Astrocyte of the cerebellum (primary cell): ENCODE measurements around the gene METTL1.

Experiments used
- DNase-seq: peaks from one replicate; pipeline ENCODE4 v3.0.0-alpha.2; 2011; ENCODE audit warnings: low read depth
- H3K4me3 ChIP-seq: 2 replicates; pipeline ENCODE4 v1.5.1; 2011; ENCODE audit warnings: mild to moderate bottlenecking, low read depth, low read length, moderate library complexity
- CTCF ChIP-seq: IDR thresholded peaks from 2 replicates; pipeline ENCODE4 v1.5.1; 2012; ENCODE audit warnings: low read length, low read depth, moderate library complexity, mild to moderate bottlenecking; ENCODE audit errors: missing control alignments
- in situ Hi-C: cut with HindIII; loops from 2 replicates; pipeline ENCODE4 v1.10.0; 2017; ENCODE audit warnings: low sequenced_read_pairs

The METTL1 gene

GRCh38 chr12:57744777-57745484, 27.0 kb downstream of the METTL1 start, which contains the start of gene TSPAN31:
Gene TSPAN31 (plus strand): TSS chr12:57745039. CDS start chr12:57745155, 116 bp downstream.
- H3K4me3 ChIP-seq: peak within 1 kb of the TSS; percentile 96
- no peak for TF ChIP-seq CTCF
- in situ Hi-C loops: no loop called here
- peak; percentile 97 for DNase-seq

GRCh38 chr12:57744194-57744776, 27.6 kb downstream of the METTL1 start:
- H3K4me3 ChIP-seq: peak overlapping the region; percentile 96
- TF ChIP-seq CTCF: no peak
- no peak for DNase-seq
- in situ Hi-C loops: no loop called here

- H3K4me3 ChIP-seq: no peak overlapping the region
- in situ Hi-C loops: no loop called here
- no peak for DNase-seq
- TF ChIP-seq CTCF: no peak
Measured at GRCh38 chr12:57743769-57744168, 28.1 kb downstream of the METTL1 start.

- no peak overlapping the region for H3K4me3 ChIP-seq
- in situ Hi-C loops: no loop called here
- DNase-seq: no peak
Measured at GRCh38 chr12:57741844-57742738, 29.8 kb downstream of the METTL1 start.

GRCh38 chr12:57741413-57741789, 30.5 kb downstream of the METTL1 start:
- no peak overlapping the region for H3K4me3 ChIP-seq
- no peak for DNase-seq
- TF ChIP-seq CTCF: no peak
- in situ Hi-C loops: no loop called here

More at GRCh38 chr12:57741844-57742738, 29.8 kb downstream of the METTL1 start:
- no peak for TF ChIP-seq CTCF

GRCh38 chr12:57740656-57741412, 31.1 kb downstream of the METTL1 start:
- DNase-seq: no peak
- H3K4me3 ChIP-seq: no peak overlapping the region
- in situ Hi-C loops: no loop called here
- TF ChIP-seq CTCF: no peak
